HG02943 (cell line): ENCODE results near the gene MIB2.
"Not testable (repeated sequence)": the region's sequence is repeated elsewhere in the genome, so short reads cannot be mapped to it uniquely, and the experiment has no call there.

Source experiments
- ATAC-seq: cut with Tn5 transposase; IDR thresholded peaks from one replicate; pipeline ENCODE4 v1.9.1; 2021; ENCODE audit warnings: mild to moderate bottlenecking, low read depth, moderate library complexity; ENCODE audit not compliant: unreplicated experiment

The MIB2 gene

GRCh38 chr1:1615256-1616044, at the start of gene MIB2:
Gene MIB2 (plus strand): TSS chr1:1615500. CDS start chr1:1623453, 7,953 bp downstream.
- ATAC-seq = peak; percentile 70

GRCh38 chr1:1567152-1567875, 48.0 kb upstream of the MIB2 start:
- no peak for ATAC-seq

GRCh38 chr1:1567891-1568291, 47.4 kb upstream of the MIB2 start:
- no peak for ATAC-seq

GRCh38 chr1:1569341-1569740, 46.0 kb upstream of the MIB2 start:
- ATAC-seq = no peak

- ATAC-seq = peak; percentile 46
These were observed 41.2 kb upstream of the MIB2 start for GRCh38 chr1:1573843-1574720.

GRCh38 chr1:1574721-1575537, 40.4 kb upstream of the MIB2 start, which contains the start of gene SSU72:
Gene SSU72 (minus strand): TSS chr1:1574863. CDS start chr1:1574557, 306 bp downstream.
- ATAC-seq = peak; percentile 69

GRCh38 chr1:1577367-1578011, 37.8 kb upstream of the MIB2 start:
- no peak for ATAC-seq

GRCh38 chr1:1578371-1578940, 36.8 kb upstream of the MIB2 start:
- no peak for ATAC-seq

GRCh38 chr1:1582585-1583346, 32.5 kb upstream of the MIB2 start:
- no peak for ATAC-seq

GRCh38 chr1:1583347-1584010, 31.8 kb upstream of the MIB2 start:
- ATAC-seq = no peak

GRCh38 chr1:1591452-1591851, 23.8 kb upstream of the MIB2 start:
- ATAC-seq = no peak

GRCh38 chr1:1593834-1594601, 21.3 kb upstream of the MIB2 start:
- no peak for ATAC-seq

- no peak for ATAC-seq
These were observed 20.6 kb upstream of the MIB2 start for GRCh38 chr1:1594602-1595260.

- not testable (repeated sequence) for ATAC-seq
These were observed 20.0 kb upstream of the MIB2 start for GRCh38 chr1:1595341-1595740.

GRCh38 chr1:1596493-1597274, 18.6 kb upstream of the MIB2 start:
- ATAC-seq = no peak
